ENCODE results near the gene SAYSD1. TPM values are rescaled to one million over a fixed set of nuclear protein-coding genes. Genes with fewer than 3 reads are reported as not detected.
A peak's percentile ranks its signal among the peaks of the same experiment; 100 is the strongest.

Gene SAYSD1
- total and polyA plus RNA-seq, 2 donors (not counting 1 experiment from before 2014, with no cell fraction given) = 4.6 to 17.8 TPM

GRCh38 chr6:39144481-39145173 lies 29.6 kb upstream of the SAYSD1 start:
- TF ChIP-seq CTCF (IDR thresholded peaks at IDR 0.05) (no peak), EZH2 (IDR thresholded peaks at IDR 0.05; ENCODE audit: borderline replicate concordance, insufficient read depth, low read depth, low read length, poor library complexity, severe bottlenecking) (no peak)
- CTCF ChIA-PET = interaction anchor here (0.7 kb wide), 1 partner anchor 264 kb away, joined by 3 read pairs; no protein-coding TSS in a partner anchor
- POLR2A ChIA-PET = no interaction called here
- H3K4me2 ChIP-seq (replicated peaks; ENCODE audit: low read depth, low read length, poor library complexity, severe bottlenecking) = no peak overlapping the region
- Mint-ChIP-seq H3K4me3 (no peak overlapping the region), H3K4me1 (no peaks in the 10 kb centered on the region), H3K9me3 (ENCODE audit: insufficient read depth) (no peaks in the 10 kb centered on the region), H3K27me3 (peaks cover 53% of the 10 kb centered on the region), H3K27ac (no peak overlapping the region)
- no peaks in the 10 kb centered on the region for H3K79me2 ChIP-seq (ENCODE audit: control insufficient read depth, insufficient read depth, low read length)
- H3K4me1 ChIP-seq (ENCODE audit: control insufficient read depth in 2 of 2, insufficient read depth in 2 of 2, low read length in 2 of 2) = peaks cover 0 to 10% of the 10 kb centered on the region in 2 donors
- no CpG with 5 or more reads among the region's 1 CpG for whole genome bisulfite sequencing (ENCODE audit: insufficient coverage)
- H4K20me1 ChIP-seq (ENCODE audit: control insufficient read depth, insufficient read depth, low read length, poor library complexity, severe bottlenecking) = no peaks in the 10 kb centered on the region
- H3K9ac ChIP-seq (ENCODE audit: low read length) = no peak overlapping the region
- peaks cover 0 to 14% (median 6%) of the 10 kb centered on the region in 4 experiments for H3K27me3 ChIP-seq (replicated peaks in 1 of 4; ENCODE audit: control extremely low read depth in 1 of 4, control insufficient read depth in 3 of 4, insufficient read depth in 4 of 4, low read length in 3 of 4)
- no peak overlapping the region for H3K27ac ChIP-seq (ENCODE audit: low read length in 2 of 2)
- H3K36me3 ChIP-seq (replicated peaks in 1 of 2; ENCODE audit: control extremely low read depth in 1 of 2, control insufficient read depth in 1 of 2, extremely low read depth in 1 of 2, insufficient read depth in 2 of 2, low read length in 1 of 2) = no peaks in the 10 kb centered on the region
- H2AFZ ChIP-seq (ENCODE audit: insufficient read depth, low read depth, low read length, poor library complexity, severe bottlenecking) = no peak overlapping the region
- ATAC-seq (ENCODE audit: low read depth) (no peak), DNase-seq (no peak)
- intact Hi-C loops (cut with micrococcal nuclease) = loop anchor here (10.0 kb wide), 1 partner anchor 140 kb away; no protein-coding TSS in a partner anchor
- H3K4me3 ChIP-seq (ENCODE audit: control extremely low read depth in 1 of 5, extremely low read depth in 1 of 5, insufficient read depth in 1 of 5, low read depth in 2 of 5, low read length in 4 of 5) = no peak overlapping the region
- peaks cover 0 to 4% (median 0%) of the 10 kb centered on the region in 3 donors for H3K9me3 ChIP-seq (ENCODE audit: control extremely low read depth in 1 of 3, control insufficient read depth in 2 of 3, insufficient read depth in 1 of 3, low read length in 2 of 3)

- H3K4me1 ChIP-seq (ENCODE audit: control insufficient read depth in 2 of 2, insufficient read depth in 2 of 2, low read length in 2 of 2) = peaks cover 0 to 10% of the 10 kb centered on the region in 2 donors
- no peak overlapping the region for H3K4me3 Mint-ChIP-seq
- H3K27me3 Mint-ChIP-seq = peaks cover 55% of the 10 kb centered on the region
- no peaks in the 10 kb centered on the region for H4K20me1 ChIP-seq (ENCODE audit: control insufficient read depth, insufficient read depth, low read length, poor library complexity, severe bottlenecking)
- DNase-seq (peak; percentile 24), ATAC-seq (ENCODE audit: low read depth) (no peak)
- H2AFZ ChIP-seq (ENCODE audit: insufficient read depth, low read depth, low read length, poor library complexity, severe bottlenecking) = no peak overlapping the region
- peaks cover 0 to 8% (median 6%) of the 10 kb centered on the region in 3 donors for H3K9me3 ChIP-seq (ENCODE audit: control extremely low read depth in 1 of 3, control insufficient read depth in 2 of 3, insufficient read depth in 1 of 3, low read length in 2 of 3)
- WGBS (ENCODE audit: insufficient coverage) = 77% methylated on average over 12 of the region's 13 CpGs
- H3K4me2 ChIP-seq (replicated peaks; ENCODE audit: low read depth, low read length, poor library complexity, severe bottlenecking) = no peak overlapping the region
- ChIA-PET POLR2A (no interaction called here), CTCF (no interaction called here)
- peaks cover 3% of the 10 kb centered on the region for H3K9me3 Mint-ChIP-seq (ENCODE audit: insufficient read depth)
- H3K36me3 ChIP-seq (replicated peaks in 1 of 2; ENCODE audit: control extremely low read depth in 1 of 2, control insufficient read depth in 1 of 2, extremely low read depth in 1 of 2, insufficient read depth in 2 of 2, low read length in 1 of 2) = no peaks in the 10 kb centered on the region
- H3K4me3 ChIP-seq (ENCODE audit: control extremely low read depth in 1 of 5, extremely low read depth in 1 of 5, insufficient read depth in 1 of 5, low read depth in 2 of 5, low read length in 4 of 5) = no peak overlapping the region
- no peak overlapping the region for H3K27ac ChIP-seq (ENCODE audit: low read length in 2 of 2)
- no peaks in the 10 kb centered on the region for H3K79me2 ChIP-seq (ENCODE audit: control insufficient read depth, insufficient read depth, low read length)
- no peaks in the 10 kb centered on the region for H3K4me1 Mint-ChIP-seq
- intact Hi-C loops (cut with micrococcal nuclease) = loop anchor here (10.0 kb wide), 1 partner anchor 139 kb away; no protein-coding TSS in a partner anchor
- H3K27ac Mint-ChIP-seq = no peak overlapping the region
- no peak overlapping the region for H3K9ac ChIP-seq (ENCODE audit: low read length)
- H3K27me3 ChIP-seq (replicated peaks in 1 of 4; ENCODE audit: control extremely low read depth in 1 of 4, control insufficient read depth in 3 of 4, insufficient read depth in 4 of 4, low read length in 3 of 4) = peaks cover 0 to 12% (median 2%) of the 10 kb centered on the region in 4 experiments
- TF ChIP-seq CTCF (IDR thresholded peaks at IDR 0.05) (no peak), EZH2 (IDR thresholded peaks at IDR 0.05; ENCODE audit: borderline replicate concordance, insufficient read depth, low read depth, low read length, poor library complexity, severe bottlenecking) (no peak)
These were observed 28.4 kb upstream of the SAYSD1 start for GRCh38 chr6:39143238-39143930.

All from B cell (primary cell).